Body of pancreas (tissue), 4 donors: ENCODE measurements around the gene GALR1. TPM values are rescaled to one million over a fixed set of nuclear protein-coding genes. Genes with fewer than 3 reads are reported as not detected.

Experiments used
- ATAC-seq: fragments of 150-250 bp; one replicate; pipeline ENCODE4 v1.9.1; 2016
- DNase-seq, 4 donors: peaks; one replicate each; pipeline ENCODE4 v3.0.0-alpha.2; 2019
- H3K27ac ChIP-seq, 4 donors: fragments of 200-600 bp; sonication (generic); 1 replicate in 3 of 4; 2 replicates in 1 of 4; pipeline versions ENCODE4 v1.5.1 to v1.6.1; 2016 to 2019; ENCODE audit warnings: mild to moderate bottlenecking in 1 of 4, mixed read lengths in 1 of 4, moderate library complexity in 1 of 4
- H3K27me3 ChIP-seq, 2 donors: fragments of 200-600 bp; sonication (generic); one replicate each; pipeline ENCODE4 v1.6.0; 2016; ENCODE audit warnings: mild to moderate bottlenecking in 1 of 2
- H3K36me3 ChIP-seq, 2 donors: fragments of 200-600 bp; sonication (generic); replicated peaks in 1 of 2; 2 replicates each; pipeline ENCODE4 v1.5.1; 2016; ENCODE audit warnings: low read depth in 2 of 2; ENCODE audit not compliant: insufficient read depth in 1 of 2
- H3K4me1 ChIP-seq: fragments of 200-600 bp; sonication (generic); one replicate; pipeline ENCODE4 v1.6.0; 2016
- H3K4me3 ChIP-seq, 2 donors: fragments of 200-600 bp; sonication (generic); 1 replicate in 1 of 2; 2 replicates in 1 of 2; pipeline ENCODE4 v1.5.1; 2016 to 2019
- H3K9me3 ChIP-seq, 3 donors: fragments of 200-600 bp; sonication (generic); 1 replicate in 2 of 3; 2 replicates in 1 of 3; pipeline ENCODE4 v1.5.1; 2016
- POLR2A ChIP-seq, 3 donors: fragments of 450-650 bp; IDR thresholded peaks; one replicate each; pipeline ENCODE4 v1.6.1; 2016; ENCODE audit warnings: antibody characterized with exemption in 3 of 3, mild to moderate bottlenecking in 2 of 3
- WGBS, 2 donors: methylation state at CpG; one replicate each; pipeline ENCODE4 v1.1.5; 2017; 5-methylcytosine and 5-hydroxymethylcytosine counted together
- intact Hi-C: fragments of 100-400 bp; cut with DNase I; formaldehyde crosslinking; loops from one replicate; pipeline ENCODE4 v1.15.1; 2023
- total RNA-seq, 2 donors: library from RNA; depleted of rRNA; stranded (reverse); fragments of >200 nt; gene quantifications; one replicate each; pipeline ENCODE4 v1.1.0, GENCODE V29; 2016
- TF ChIP-seq, protein P1 (sequence below), 7 experiments: fragments of 450-650 bp in 4 of 7; fragments of 200-600 bp in 3 of 7; sonication (generic) in 3 of 7; IDR thresholded peaks; one replicate each; pipeline ENCODE4 v1.5.1; 2016 to 2019; ENCODE audit warnings: antibody characterized with exemption in 7 of 7

The GALR1 gene
- total RNA-seq, 2 donors from 2014 or later = under 0.01 TPM; not detected in 1

DNA sequence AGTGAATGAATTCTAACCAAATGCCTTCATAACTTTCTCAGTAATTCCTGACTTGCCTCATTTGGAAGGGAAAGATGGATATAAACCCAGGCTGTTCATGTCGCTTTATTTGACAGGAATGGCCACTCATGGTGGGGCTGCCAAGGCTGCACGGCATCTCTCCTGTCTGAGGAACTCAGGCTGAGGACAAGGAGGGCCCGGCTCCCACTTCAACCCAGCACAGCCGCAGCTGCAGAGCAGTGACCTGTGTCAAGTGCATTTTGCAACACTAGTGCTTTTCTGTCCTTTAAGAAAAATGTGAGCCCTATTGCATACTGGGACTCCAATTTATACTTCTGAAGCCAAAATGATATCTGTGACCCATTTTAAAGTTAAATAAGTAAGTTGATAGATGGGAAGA, 45.8 kb upstream of the GALR1 start:
- Histone ChIP-seq H3K4me3 (no peak overlapping the region), H3K36me3 (no peaks in the 10 kb centered on the region), H3K4me1 (peaks cover 18% of the 10 kb centered on the region), H3K27me3 (no peaks in the 10 kb centered on the region), H3K27ac (no peak overlapping the region), H3K9me3 (no peaks in the 10 kb centered on the region)
- no peak for TF ChIP-seq POLR2A (IDR thresholded peaks at IDR 0.05)
- TF ChIP-seq, protein P1, sequence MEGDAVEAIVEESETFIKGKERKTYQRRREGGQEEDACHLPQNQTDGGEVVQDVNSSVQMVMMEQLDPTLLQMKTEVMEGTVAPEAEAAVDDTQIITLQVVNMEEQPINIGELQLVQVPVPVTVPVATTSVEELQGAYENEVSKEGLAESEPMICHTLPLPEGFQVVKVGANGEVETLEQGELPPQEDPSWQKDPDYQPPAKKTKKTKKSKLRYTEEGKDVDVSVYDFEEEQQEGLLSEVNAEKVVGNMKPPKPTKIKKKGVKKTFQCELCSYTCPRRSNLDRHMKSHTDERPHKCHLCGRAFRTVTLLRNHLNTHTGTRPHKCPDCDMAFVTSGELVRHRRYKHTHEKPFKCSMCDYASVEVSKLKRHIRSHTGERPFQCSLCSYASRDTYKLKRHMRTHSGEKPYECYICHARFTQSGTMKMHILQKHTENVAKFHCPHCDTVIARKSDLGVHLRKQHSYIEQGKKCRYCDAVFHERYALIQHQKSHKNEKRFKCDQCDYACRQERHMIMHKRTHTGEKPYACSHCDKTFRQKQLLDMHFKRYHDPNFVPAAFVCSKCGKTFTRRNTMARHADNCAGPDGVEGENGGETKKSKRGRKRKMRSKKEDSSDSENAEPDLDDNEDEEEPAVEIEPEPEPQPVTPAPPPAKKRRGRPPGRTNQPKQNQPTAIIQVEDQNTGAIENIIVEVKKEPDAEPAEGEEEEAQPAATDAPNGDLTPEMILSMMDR (IDR thresholded peaks at IDR 0.05) = no peak
- 75 to 86% methylated on average over 4 of the region's 4 CpGs for WGBS, 2 donors
- ATAC-seq (no peak), DNase-seq (peak in 1 of 4 donors; percentile 13)
- intact Hi-C loops = no loop called here

DNA sequence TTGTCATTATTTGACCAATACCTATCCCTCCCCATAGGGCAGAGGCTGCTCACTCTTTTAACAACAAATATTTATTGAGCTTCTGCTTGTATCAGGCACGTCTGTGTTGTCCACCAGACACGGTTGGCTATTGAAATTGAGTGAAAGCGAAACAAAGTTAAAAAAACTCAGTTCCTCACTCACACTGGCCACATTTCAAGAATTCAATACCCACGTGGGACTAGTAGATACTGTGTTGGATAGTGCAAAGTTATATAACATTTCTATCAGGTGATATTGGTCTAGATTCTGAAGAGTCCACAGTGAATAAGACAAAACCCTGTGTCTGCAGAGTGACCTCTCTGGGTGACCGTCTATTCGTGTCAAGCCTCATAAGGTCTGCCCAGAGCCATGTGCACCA, 43.9 kb upstream of the GALR1 start:
- no peaks in the 10 kb centered on the region for H3K9me3 ChIP-seq
- H3K4me3 ChIP-seq = no peak overlapping the region
- peaks cover 18% of the 10 kb centered on the region for H3K4me1 ChIP-seq
- peak overlapping the region in 1 of 4 donors; percentile 34 for H3K27ac ChIP-seq
- no peaks in the 10 kb centered on the region for H3K36me3 ChIP-seq
- TF ChIP-seq, protein P1 (IDR thresholded peaks at IDR 0.05) = no peak
- TF ChIP-seq POLR2A (IDR thresholded peaks at IDR 0.05) = no peak
- ATAC-seq = no peak
- 54% methylated on average over 6 of the region's 6 CpGs for WGBS, 2 donors
- H3K27me3 ChIP-seq = no peaks in the 10 kb centered on the region
- intact Hi-C loops = no loop called here
- no peak for DNase-seq

DNA sequence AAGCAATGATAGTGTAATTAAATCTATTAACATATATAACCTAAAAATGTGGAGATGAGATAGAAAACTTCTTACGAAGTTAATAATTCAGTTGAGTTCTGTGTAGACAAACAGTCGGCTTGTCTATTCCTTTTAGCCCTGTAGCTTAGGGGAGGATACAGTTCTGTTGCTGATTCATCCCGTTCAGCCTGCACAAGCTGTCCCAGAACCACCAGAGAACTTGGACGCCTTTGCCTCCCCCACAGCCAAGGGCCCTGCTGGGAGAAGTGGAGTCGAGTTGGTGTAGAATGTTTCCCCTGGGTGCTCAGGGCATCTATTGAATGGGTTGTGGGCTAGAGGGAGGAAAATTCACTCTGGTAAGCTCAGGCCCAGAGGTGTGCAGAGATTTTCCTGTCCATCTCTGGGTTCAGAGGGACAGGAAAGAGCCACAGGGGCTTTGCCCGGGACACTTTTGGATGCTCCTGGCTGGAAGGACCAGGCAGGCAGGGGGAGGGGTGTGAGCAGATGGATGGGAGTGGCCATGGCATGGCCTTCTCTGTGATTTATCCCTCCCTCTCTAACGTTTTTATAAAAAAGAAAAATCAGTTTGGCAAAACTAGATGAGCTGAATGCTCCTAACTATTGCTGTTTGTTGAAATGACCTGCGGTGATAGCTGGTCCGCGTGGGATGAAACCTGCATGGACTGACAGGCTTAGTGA, 42.8 kb upstream of the GALR1 start:
- no peak for TF ChIP-seq POLR2A (IDR thresholded peaks at IDR 0.05)
- TF ChIP-seq, protein P1 (IDR thresholded peaks at IDR 0.05) = no peak
- Histone ChIP-seq H3K4me1 (peaks cover 18% of the 10 kb centered on the region), H3K9me3 (no peaks in the 10 kb centered on the region), H3K27me3 (no peaks in the 10 kb centered on the region), H3K4me3 (no peak overlapping the region), H3K27ac (peak overlapping the region in 3 of 4 donors; percentile 17 to 66 (median 46)), H3K36me3 (no peaks in the 10 kb centered on the region)
- WGBS, 2 donors = 59 to 75% methylated on average over 9 to 10 of the region's 10 CpGs
- peak in 1 of 4 donors; percentile 24 for DNase-seq
- intact Hi-C loops = no loop called here
- ATAC-seq = no peak

DNA sequence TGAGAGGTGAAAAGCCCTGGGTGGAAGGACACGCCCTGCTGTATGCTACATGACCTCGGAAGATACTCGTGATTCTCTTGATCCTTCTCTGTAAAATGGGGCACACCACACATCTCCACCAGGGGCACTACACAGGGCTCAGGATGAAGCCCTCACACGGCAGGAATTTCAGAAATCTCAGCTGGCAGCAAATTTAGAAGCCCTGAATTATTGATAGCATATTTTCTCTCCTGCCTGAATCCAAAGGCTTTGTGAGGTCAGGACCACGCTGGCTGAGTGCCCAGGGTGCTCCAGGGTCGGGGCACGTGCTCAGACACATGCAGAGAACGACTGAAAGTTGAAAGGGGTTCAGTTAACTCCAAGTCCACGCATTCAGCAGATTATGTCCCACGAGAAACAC, 42.1 kb upstream of the GALR1 start:
- peaks cover 18% of the 10 kb centered on the region for H3K4me1 ChIP-seq
- no peaks in the 10 kb centered on the region for H3K27me3 ChIP-seq
- no peaks in the 10 kb centered on the region for H3K9me3 ChIP-seq
- H3K4me3 ChIP-seq = no peak overlapping the region
- H3K36me3 ChIP-seq = no peaks in the 10 kb centered on the region
- TF ChIP-seq POLR2A (IDR thresholded peaks at IDR 0.05) = no peak
- TF ChIP-seq, protein P1 (IDR thresholded peaks at IDR 0.05) = peak; percentile 26 to 76 (median 71)
- ATAC-seq (peak; percentile 85), DNase-seq (peak; percentile 75 to 88 (median 84))
- 7 to 12% methylated on average over 10 of the region's 10 CpGs for WGBS, 2 donors
- peak overlapping the region; percentile 17 to 66 (median 40) for H3K27ac ChIP-seq
- intact Hi-C loops = no loop called here

DNA sequence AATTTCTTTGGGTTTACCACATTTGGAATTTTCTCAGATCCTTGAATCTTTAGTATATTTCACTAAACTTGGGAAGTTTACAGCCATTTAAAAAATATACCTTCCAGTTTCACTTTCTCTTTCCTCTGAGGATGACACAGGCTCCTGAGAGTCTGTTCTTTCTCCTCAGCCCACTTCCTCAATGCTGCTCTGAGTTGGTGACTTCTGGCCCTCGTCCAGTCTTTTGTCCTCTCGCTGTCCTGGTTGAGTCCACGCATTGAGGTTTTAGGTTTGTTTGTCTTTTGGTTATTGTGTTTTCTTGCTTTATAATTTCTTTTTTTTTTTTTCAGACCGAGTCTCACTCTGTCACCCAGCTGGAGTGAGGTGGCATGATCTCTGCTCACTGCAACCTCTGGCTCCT, 40.7 kb upstream of the GALR1 start:
- no peaks in the 10 kb centered on the region for H3K36me3 ChIP-seq
- H3K4me1 ChIP-seq = peaks cover 18% of the 10 kb centered on the region
- no peaks in the 10 kb centered on the region for H3K9me3 ChIP-seq
- TF ChIP-seq, protein P1 (IDR thresholded peaks at IDR 0.05) = no peak
- TF ChIP-seq POLR2A (IDR thresholded peaks at IDR 0.05) = no peak
- 67 to 74% methylated on average over 4 of the region's 4 CpGs for WGBS, 2 donors
- ATAC-seq (no peak), DNase-seq (peak in 2 of 4 donors; percentile 30 to 69)
- H3K4me3 ChIP-seq = no peak overlapping the region
- no peaks in the 10 kb centered on the region for H3K27me3 ChIP-seq
- peak overlapping the region in 2 of 4 donors; percentile 32 to 66 for H3K27ac ChIP-seq
- intact Hi-C loops = no loop called here
